ENCODE measurements around the gene ARID1B.

The ARID1B gene

GRCh38 chr6:156774863-156775405 lies 2.2 kb upstream of the ARID1B start:
- no peak for DNase-seq

- no peak for DNase-seq
Measured at GRCh38 chr6:156775717-156776116, 1.5 kb upstream of the ARID1B start.

- no peak for DNase-seq
Measured at GRCh38 chr6:156776470-156776839, 723 bp upstream of the ARID1B start.

- DNase-seq, result peak; percentile 66
Measured at GRCh38 chr6:156777577-156778453, 637 bp downstream of the ARID1B start.

- DNase-seq, result peak; percentile 62
Measured at GRCh38 chr6:156778454-156779205, 1.5 kb downstream of the ARID1B start.

- peak; percentile 75 for DNase-seq
Measured at GRCh38 chr6:156779206-156780094, 2.3 kb downstream of the ARID1B start.

GRCh38 chr6:156780102-156780641 lies 3.0 kb downstream of the ARID1B start:
- peak; percentile 55 for DNase-seq

- no peak for DNase-seq
Measured at GRCh38 chr6:156780962-156781853, 4.0 kb downstream of the ARID1B start.

GRCh38 chr6:156781861-156782631 lies 4.9 kb downstream of the ARID1B start:
- DNase-seq, result no peak

GRCh38 chr6:156782691-156783320 lies 5.6 kb downstream of the ARID1B start:
- DNase-seq, result no peak

GRCh38 chr6:156783958-156784357 lies 6.8 kb downstream of the ARID1B start:
- no peak for DNase-seq

- no peak for DNase-seq
Measured at GRCh38 chr6:156786652-156787051, 9.5 kb downstream of the ARID1B start.

GRCh38 chr6:156787569-156788492 lies 10.7 kb downstream of the ARID1B start:
- no peak for DNase-seq

- DNase-seq, result no peak
Measured at GRCh38 chr6:156789081-156789943, 12.1 kb downstream of the ARID1B start.

GRCh38 chr6:156790711-156791319 lies 13.6 kb downstream of the ARID1B start:
- DNase-seq, result no peak

GRCh38 chr6:156791320-156791850 lies 14.2 kb downstream of the ARID1B start:
- no peak for DNase-seq

GRCh38 chr6:156793200-156793599 lies 16.0 kb downstream of the ARID1B start:
- DNase-seq, result no peak

All from stimulated activated CD4-positive, alpha-beta T cell treated with anti-CD3 and anti-CD28 coated beads, Interleukin-15, amount 100 ng/mL, for 24 hours (primary cell).